Keratinocyte (primary cell): Measurements from ENCODE around the gene BEAN1. TPM values are rescaled to one million over a fixed set of nuclear protein-coding genes. Genes with fewer than 3 reads are reported as not detected.

Experiments used
- DNase-seq: peaks from one replicate; pipeline ENCODE4 v3.0.0-alpha.2; 2011; ENCODE audit warnings: low read depth, missing footprints, low spot score
- FAIRE-seq: peaks from 2 replicates; lab custom pipeline; 2011; peaks lifted over from hg19 to GRCh38; lab: Jason Lieb, UNC
- H2AFZ ChIP-seq: 2 replicates; pipeline ENCODE4 v1.6.0; 2012; ENCODE audit warnings: low read length, control low read depth, inconsistent platforms; ENCODE audit not compliant: control insufficient read depth
- H3K27ac ChIP-seq: 2 replicates; pipeline ENCODE4 v1.5.1; 2011; ENCODE audit warnings: low read length; ENCODE audit not compliant: control insufficient read depth, insufficient read depth
- H3K27me3 ChIP-seq: 3 replicates; pipeline ENCODE4 v1.6.0; 2011; ENCODE audit warnings: low read length; ENCODE audit not compliant: control insufficient read depth, insufficient read depth; ENCODE audit errors: extremely low read depth
- H3K36me3 ChIP-seq, 2 experiments: 2 replicates in 1 of 2; 3 replicates in 1 of 2; pipeline ENCODE4 v1.5.1; 2011; ENCODE audit warnings: low read length in 2 of 2, mild to moderate bottlenecking in 1 of 2; ENCODE audit not compliant: control insufficient read depth in 2 of 2, insufficient read depth in 2 of 2; ENCODE audit errors: extremely low read depth in 1 of 2
- H3K4me1 ChIP-seq: 3 replicates; pipeline ENCODE4 v1.5.1; 2011; ENCODE audit warnings: low read length; ENCODE audit not compliant: control insufficient read depth, insufficient read depth; ENCODE audit errors: extremely low read depth
- H3K4me2 ChIP-seq: 3 replicates; pipeline ENCODE4 v1.6.0; 2011; ENCODE audit warnings: low read depth, low read length; ENCODE audit not compliant: control insufficient read depth, insufficient read depth; ENCODE audit errors: extremely low read depth
- H3K4me3 ChIP-seq, 3 experiments: fragments of 200-600 bp in 1 of 3; sonication (generic) in 1 of 3; 2 replicates in 2 of 3; 3 replicates in 1 of 3; pipeline ENCODE4 v1.5.1; 2011 to 2016; ENCODE audit warnings: low read length in 3 of 3, mild to moderate bottlenecking in 3 of 3, control low read depth in 2 of 3, inconsistent platforms in 1 of 3, low read depth in 1 of 3, mixed read lengths in 1 of 3, mixed run types in 1 of 3, moderate library complexity in 1 of 3; ENCODE audit not compliant: control insufficient read depth in 2 of 3, insufficient read depth in 2 of 3; ENCODE audit errors: extremely low read depth in 1 of 3
- H3K79me2 ChIP-seq: 2 replicates; pipeline ENCODE4 v1.6.0; 2012; ENCODE audit warnings: low read length; ENCODE audit not compliant: control insufficient read depth, insufficient read depth
- H3K9ac ChIP-seq: 3 replicates; pipeline ENCODE4 v1.6.0; 2011; ENCODE audit warnings: low read length; ENCODE audit not compliant: control insufficient read depth, insufficient read depth; ENCODE audit errors: extremely low read depth
- H3K9me1 ChIP-seq: 3 replicates; pipeline ENCODE4 v1.6.0; 2011; ENCODE audit warnings: low read length; ENCODE audit not compliant: control insufficient read depth, insufficient read depth; ENCODE audit errors: extremely low read depth
- H3K9me3 ChIP-seq: 2 replicates; pipeline ENCODE4 v1.5.1; 2012; ENCODE audit warnings: low read depth, low read length; ENCODE audit not compliant: control insufficient read depth
- H4K20me1 ChIP-seq: 3 replicates; pipeline ENCODE4 v1.6.0; 2011; ENCODE audit warnings: low read length; ENCODE audit not compliant: control insufficient read depth, insufficient read depth; ENCODE audit errors: extremely low read depth
- EZH2 ChIP-seq: IDR thresholded peaks from one replicate; pipeline ENCODE4 v1.6.1; 2012; ENCODE audit warnings: inconsistent platforms, mild to moderate bottlenecking, low read length, moderate library complexity
- dilution Hi-C: fragments of 300-500 bp; cut with MboI; formaldehyde crosslinking; loops from one replicate; pipeline ENCODE4 v1.7.0; 2020; ENCODE audit warnings: low sequenced_read_pairs; ENCODE audit not compliant: extremely low pct_ligation_motif_present
- polyA plus RNA-seq, 5 experiments: library from polyadenylated mRNA; depleted of rRNA in 3 of 5; stranded (reverse) in 3 of 5; stranded (forward) in 1 of 5; unstranded in 1 of 5; fragments of >200 nt; gene quantifications; 1 replicate in 1 of 5; 2 replicates in 3 of 5; 3 replicates in 1 of 5; pipeline versions ENCODE4 v1.2.1 to v1.2.3, GENCODE V29; 2011 to 2012; ENCODE audit warnings: missing spikeins in 2 of 5, low read depth in 1 of 5, low replicate concordance in 1 of 5
- TF ChIP-seq, protein P1 (sequence below), 3 experiments: IDR thresholded peaks in 1 of 3; conservative IDR thresholded peaks in 1 of 3; optimal IDR thresholded peaks in 1 of 3; 2 replicates in 2 of 3; 3 replicates in 1 of 3; pipeline versions ENCODE3 to v1.5.1; 2011; ENCODE audit warnings: low read length in 3 of 3, mild to moderate bottlenecking in 3 of 3, moderate library complexity in 2 of 3, control low read depth in 1 of 3, inconsistent platforms in 1 of 3; ENCODE audit not compliant: insufficient read depth in 2 of 3; ENCODE audit errors: extremely low read depth in 1 of 3

BEAN1 gene
- polyA plus RNA-seq, 1 donor (not counting 4 experiments of a cell fraction or from before 2014, with no cell fraction given), result 0.24 TPM

DNA sequence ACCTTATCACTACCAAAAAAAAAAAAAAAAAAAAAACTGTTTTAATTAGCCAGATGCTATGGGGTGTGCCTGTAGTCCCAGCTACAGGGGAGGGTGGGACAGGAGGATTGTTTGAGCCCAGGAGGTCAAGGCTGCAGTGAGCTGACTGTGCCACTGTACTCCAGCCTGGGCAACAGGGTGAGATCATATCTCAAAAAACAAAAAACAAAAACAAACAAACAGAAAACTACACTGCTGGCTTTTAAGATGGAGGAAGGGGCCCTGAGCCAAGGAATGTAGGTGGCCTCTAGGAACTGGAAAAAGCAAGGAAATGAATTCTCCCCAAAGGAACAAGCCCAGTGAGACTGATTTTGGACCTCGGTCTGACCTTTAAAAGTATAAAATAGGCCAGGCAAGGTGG lies 61.4 kb downstream of the BEAN1 start:
- H4K20me1 ChIP-seq, result no peaks in the 10 kb centered on the region
- H3K27ac ChIP-seq, result no peak overlapping the region
- no peak overlapping the region for H3K4me3 ChIP-seq
- no peak for TF ChIP-seq EZH2
- TF ChIP-seq, protein P1, sequence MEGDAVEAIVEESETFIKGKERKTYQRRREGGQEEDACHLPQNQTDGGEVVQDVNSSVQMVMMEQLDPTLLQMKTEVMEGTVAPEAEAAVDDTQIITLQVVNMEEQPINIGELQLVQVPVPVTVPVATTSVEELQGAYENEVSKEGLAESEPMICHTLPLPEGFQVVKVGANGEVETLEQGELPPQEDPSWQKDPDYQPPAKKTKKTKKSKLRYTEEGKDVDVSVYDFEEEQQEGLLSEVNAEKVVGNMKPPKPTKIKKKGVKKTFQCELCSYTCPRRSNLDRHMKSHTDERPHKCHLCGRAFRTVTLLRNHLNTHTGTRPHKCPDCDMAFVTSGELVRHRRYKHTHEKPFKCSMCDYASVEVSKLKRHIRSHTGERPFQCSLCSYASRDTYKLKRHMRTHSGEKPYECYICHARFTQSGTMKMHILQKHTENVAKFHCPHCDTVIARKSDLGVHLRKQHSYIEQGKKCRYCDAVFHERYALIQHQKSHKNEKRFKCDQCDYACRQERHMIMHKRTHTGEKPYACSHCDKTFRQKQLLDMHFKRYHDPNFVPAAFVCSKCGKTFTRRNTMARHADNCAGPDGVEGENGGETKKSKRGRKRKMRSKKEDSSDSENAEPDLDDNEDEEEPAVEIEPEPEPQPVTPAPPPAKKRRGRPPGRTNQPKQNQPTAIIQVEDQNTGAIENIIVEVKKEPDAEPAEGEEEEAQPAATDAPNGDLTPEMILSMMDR (optimal IDR thresholded peaks at IDR 0.05 in 1 of 3, IDR thresholded peaks at IDR 0.05 in 1 of 3, conservative IDR thresholded peaks at IDR 0.05 in 1 of 3; ENCODE audit: extremely low read depth in 1 of 3, insufficient read depth in 2 of 3, low read length in 3 of 3), result no peak
- no peak overlapping the region for H3K9ac ChIP-seq
- peaks cover 7% of the 10 kb centered on the region for H3K4me1 ChIP-seq
- no peaks in the 10 kb centered on the region for H3K36me3 ChIP-seq
- no peaks in the 10 kb centered on the region for H3K79me2 ChIP-seq
- DNase-seq (no peak), FAIRE-seq (no peak)
- no peaks in the 10 kb centered on the region for H3K27me3 ChIP-seq
- no peak overlapping the region for H3K4me2 ChIP-seq
- H3K9me1 ChIP-seq, result no peaks in the 10 kb centered on the region
- H2AFZ ChIP-seq, result no peak overlapping the region
- no peaks in the 10 kb centered on the region for H3K9me3 ChIP-seq
- dilution Hi-C loops, result no loop called here

DNA sequence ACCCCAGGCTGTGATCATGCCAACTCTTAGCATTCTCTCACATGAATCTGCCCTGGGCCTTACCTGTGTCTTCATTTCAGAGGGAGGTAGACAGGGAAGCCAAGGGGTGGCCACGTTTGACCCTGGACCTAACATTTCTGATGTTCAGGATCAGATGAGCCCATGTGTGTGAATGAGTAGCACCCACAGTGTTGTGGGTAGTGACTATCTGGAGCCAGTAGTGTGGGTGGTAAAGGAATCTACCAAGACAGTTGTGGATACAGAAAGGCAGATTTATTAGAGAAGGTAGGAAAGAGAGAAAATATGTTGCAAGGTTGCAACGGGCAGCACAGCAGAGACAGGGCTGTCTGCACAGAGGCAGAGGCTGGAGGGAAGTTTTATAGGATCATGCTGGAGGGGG lies 62.3 kb downstream of the BEAN1 start:
- Histone ChIP-seq H3K4me1 (peaks cover 6% of the 10 kb centered on the region), H3K9me1 (no peaks in the 10 kb centered on the region), H3K4me2 (no peak overlapping the region), H3K79me2 (no peaks in the 10 kb centered on the region), H3K27me3 (no peaks in the 10 kb centered on the region), H3K4me3 (no peak overlapping the region), H4K20me1 (no peaks in the 10 kb centered on the region), H2AFZ (no peak overlapping the region), H3K9me3 (no peaks in the 10 kb centered on the region), H3K36me3 (no peaks in the 10 kb centered on the region), H3K27ac (no peak overlapping the region), H3K9ac (no peak overlapping the region)
- dilution Hi-C loops, result no loop called here
- FAIRE-seq (no peak), DNase-seq (no peak)
- TF ChIP-seq, protein P1 (optimal IDR thresholded peaks at IDR 0.05 in 1 of 3, IDR thresholded peaks at IDR 0.05 in 1 of 3, conservative IDR thresholded peaks at IDR 0.05 in 1 of 3; ENCODE audit: extremely low read depth in 1 of 3, insufficient read depth in 2 of 3, low read length in 3 of 3), result no peak
- TF ChIP-seq EZH2, result no peak
